Duodenal mucosa (tissue), 2 donors: ENCODE measurements around the gene SNRPA1.
A peak's percentile ranks its signal among the peaks of the same experiment; 100 is the strongest.
"Not testable (repeated sequence)": the region's sequence is repeated elsewhere in the genome, so short reads cannot be mapped to it uniquely, and the experiment has no call there.

Experiments used
- H3K27ac ChIP-seq: one replicate; pipeline ENCODE4 v1.7.0; 2013; ENCODE audit warnings: low read depth, low read length
- H3K27me3 ChIP-seq, 2 donors: one replicate each; pipeline ENCODE4 v1.7.0; 2013; ENCODE audit warnings: low read length in 2 of 2, control low read depth in 1 of 2; ENCODE audit not compliant: insufficient read depth in 2 of 2, control insufficient read depth in 1 of 2
- H3K36me3 ChIP-seq, 2 donors: one replicate each; pipeline ENCODE4 v1.7.0; 2013; ENCODE audit warnings: low read length in 2 of 2, control low read depth in 1 of 2; ENCODE audit not compliant: insufficient read depth in 2 of 2, control insufficient read depth in 1 of 2
- H3K4me1 ChIP-seq, 2 donors: one replicate each; pipeline ENCODE4 v1.7.0; 2013; ENCODE audit warnings: low read length in 2 of 2, control low read depth in 1 of 2; ENCODE audit not compliant: insufficient read depth in 2 of 2, control insufficient read depth in 1 of 2
- H3K4me3 ChIP-seq, 2 donors: one replicate each; pipeline ENCODE4 v1.7.0; 2013; ENCODE audit warnings: low read length in 2 of 2, low read depth in 1 of 2
- H3K9ac ChIP-seq, 2 donors: one replicate each; pipeline ENCODE4 v1.7.0; 2013; ENCODE audit warnings: low read length in 2 of 2, low read depth in 1 of 2
- H3K9me3 ChIP-seq, 2 donors: one replicate each; pipeline ENCODE4 v1.7.0; 2013; ENCODE audit warnings: low read length in 2 of 2, control low read depth in 1 of 2; ENCODE audit not compliant: control insufficient read depth in 1 of 2

Gene SNRPA1

DNA sequence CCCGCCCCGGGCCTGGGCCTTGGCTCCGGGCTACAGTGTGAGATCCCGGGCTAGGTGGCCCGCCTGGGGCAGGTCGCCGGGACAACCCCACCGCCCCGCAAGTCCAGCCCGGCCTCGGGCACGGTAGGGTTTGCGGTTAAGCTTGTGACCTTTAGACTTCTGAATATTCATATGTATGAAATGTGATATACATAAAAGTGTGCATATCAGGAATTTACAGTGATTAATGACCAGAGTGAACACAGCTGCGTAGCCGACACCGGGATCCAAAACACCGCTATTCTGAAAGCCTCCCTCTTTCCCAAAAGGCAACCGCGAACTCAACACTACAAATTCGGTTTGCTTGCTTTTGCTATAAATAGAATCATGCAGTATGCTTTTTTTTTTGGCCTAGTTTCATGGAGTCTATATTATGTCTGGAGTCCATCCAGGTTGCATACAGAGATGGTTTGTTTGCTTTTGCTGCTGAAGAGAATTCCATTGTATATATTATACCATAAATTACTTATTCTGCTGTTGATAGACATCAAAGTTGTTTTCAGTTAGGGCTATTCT, 636 bp upstream of the SNRPA1 start:
- Histone ChIP-seq H3K4me1 (peaks cover 19 to 20% of the 10 kb centered on the region in 2 donors), H3K27me3 (no peaks in the 10 kb centered on the region), H3K27ac (peak overlapping the region; percentile 86), H3K4me3 (peak overlapping the region; percentile 96 to 97), H3K36me3 (peaks cover 0 to 3% of the 10 kb centered on the region in 2 donors), H3K9me3 (no peaks in the 10 kb centered on the region), H3K9ac (peak overlapping the region; percentile 92 to 94)

DNA sequence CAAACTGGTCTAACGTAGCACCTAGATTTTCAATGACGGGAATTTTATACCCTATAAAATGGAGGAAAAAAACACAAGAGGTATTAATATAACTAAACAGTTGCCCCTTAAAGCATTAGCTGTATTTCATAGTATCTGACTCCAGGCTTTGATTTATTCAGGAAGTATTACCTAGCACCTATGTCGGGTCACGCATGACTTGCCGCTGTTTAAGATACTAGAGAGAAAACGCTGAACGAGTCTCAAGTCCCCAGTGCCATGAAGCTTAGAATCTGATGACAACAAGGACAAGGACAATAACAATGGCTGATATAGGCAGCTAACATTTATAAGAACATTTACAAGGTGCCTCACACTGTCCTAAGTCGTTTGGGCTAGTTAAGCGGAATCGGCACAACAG, 1.9 kb downstream of the SNRPA1 start:
- peaks cover 4 to 21% of the 10 kb centered on the region in 2 donors for H3K36me3 ChIP-seq
- H3K9ac ChIP-seq = peak overlapping the region in 1 of 2 donors; percentile 94
- H3K4me3 ChIP-seq = peak overlapping the region; percentile 96 to 97
- no peaks in the 10 kb centered on the region for H3K9me3 ChIP-seq
- no peak overlapping the region for H3K27ac ChIP-seq
- H3K4me1 ChIP-seq = peaks cover 19 to 27% of the 10 kb centered on the region in 2 donors
- no peaks in the 10 kb centered on the region for H3K27me3 ChIP-seq

DNA sequence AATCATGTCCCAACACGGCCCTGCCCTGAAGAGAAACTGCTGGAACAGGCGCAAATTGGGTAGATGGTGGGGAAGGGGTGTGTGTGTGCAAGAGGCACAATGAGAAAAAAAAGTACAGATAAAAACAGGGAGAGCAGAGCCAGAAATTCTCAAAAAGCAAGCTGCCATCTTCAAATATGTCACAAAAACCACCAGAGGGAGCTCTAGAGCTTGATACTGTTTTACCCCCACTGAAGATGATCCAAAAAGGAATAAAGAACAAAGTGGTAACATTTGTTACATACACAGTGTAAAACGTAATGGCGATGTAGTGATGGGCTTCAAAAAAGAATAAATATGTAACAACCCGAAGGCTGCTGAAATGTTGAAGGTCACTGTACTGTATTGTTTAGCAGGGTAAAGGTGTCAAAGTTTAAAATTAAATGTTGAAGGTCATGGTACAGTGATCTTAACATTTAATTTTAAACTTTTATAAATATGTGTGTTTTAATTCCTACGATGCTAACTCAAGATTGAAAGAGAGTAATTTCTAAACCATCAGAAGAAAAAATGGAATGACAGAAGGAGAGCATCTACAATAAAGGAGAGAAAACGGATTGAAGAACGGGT, 6.0 kb downstream of the SNRPA1 start:
- Histone ChIP-seq H3K4me3 (no peak overlapping the region), H3K9me3 (no peaks in the 10 kb centered on the region), H3K36me3 (peaks cover 33 to 52% of the 10 kb centered on the region in 2 donors), H3K9ac (no peak overlapping the region), H3K4me1 (peaks cover 13 to 25% of the 10 kb centered on the region in 2 donors), H3K27ac (no peak overlapping the region), H3K27me3 (no peaks in the 10 kb centered on the region)

DNA sequence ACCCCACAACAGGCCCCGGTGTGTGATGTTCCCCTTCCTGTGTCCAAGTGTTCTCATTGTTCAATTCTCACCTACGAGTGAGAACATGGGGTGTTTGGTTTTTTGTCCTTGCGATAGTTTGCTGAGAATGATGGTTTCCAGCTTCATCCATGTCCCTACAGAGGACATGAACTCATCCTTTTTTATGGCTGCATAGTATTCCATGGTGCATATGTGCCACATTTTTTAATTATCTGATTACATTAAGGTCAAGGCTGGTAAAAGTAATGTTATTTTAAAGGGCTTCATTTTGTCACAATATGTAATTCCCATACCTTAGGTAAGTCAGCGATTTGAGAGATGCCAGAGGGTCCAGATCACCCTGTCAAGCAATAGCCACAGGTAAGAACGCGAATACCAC, 7.7 kb downstream of the SNRPA1 start:
- not testable (repeated sequence) for H3K4me3 ChIP-seq, H3K27ac ChIP-seq, H3K9me3 ChIP-seq, H3K27me3 ChIP-seq, H3K9ac ChIP-seq
- Histone ChIP-seq H3K36me3 (peaks cover 43 to 67% of the 10 kb centered on the region in 2 donors), H3K4me1 (peaks cover 3 to 15% of the 10 kb centered on the region in 2 donors)

DNA sequence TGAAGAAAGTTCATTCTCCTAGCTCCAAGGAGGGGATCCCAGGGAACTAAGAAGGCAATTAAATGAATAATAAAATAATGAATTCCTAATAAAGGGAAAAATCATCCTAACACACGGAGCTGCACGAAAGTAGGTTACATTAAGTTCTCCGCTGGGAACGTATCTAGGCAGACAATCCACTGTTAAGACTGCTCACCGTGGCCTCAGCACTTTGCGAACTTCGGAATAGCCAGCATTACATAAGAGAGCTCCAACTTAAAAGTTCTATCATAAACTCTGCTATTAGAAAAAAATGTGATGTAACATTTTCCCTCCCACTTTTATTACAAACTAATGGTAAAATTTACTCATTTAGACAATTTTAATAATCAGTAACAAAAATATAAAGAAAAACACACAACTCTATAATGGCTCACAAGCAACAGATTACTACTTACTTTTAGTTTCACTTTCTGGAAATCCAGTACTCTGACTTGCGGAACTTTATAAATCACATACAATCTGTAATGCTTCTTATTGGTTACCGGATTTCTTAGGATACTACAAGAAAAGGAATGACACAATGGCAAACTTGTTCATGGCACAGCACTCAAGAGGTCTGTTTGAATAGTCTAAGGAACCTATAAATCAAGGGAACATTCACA, 8.5 kb downstream of the SNRPA1 start:
- no peaks in the 10 kb centered on the region for H3K9me3 ChIP-seq
- H3K36me3 ChIP-seq = peaks cover 51 to 74% of the 10 kb centered on the region in 2 donors
- H3K9ac ChIP-seq = no peak overlapping the region
- peaks cover 3 to 12% of the 10 kb centered on the region in 2 donors for H3K4me1 ChIP-seq
- H3K27me3 ChIP-seq = no peaks in the 10 kb centered on the region
- no peak overlapping the region for H3K27ac ChIP-seq
- no peak overlapping the region for H3K4me3 ChIP-seq

DNA sequence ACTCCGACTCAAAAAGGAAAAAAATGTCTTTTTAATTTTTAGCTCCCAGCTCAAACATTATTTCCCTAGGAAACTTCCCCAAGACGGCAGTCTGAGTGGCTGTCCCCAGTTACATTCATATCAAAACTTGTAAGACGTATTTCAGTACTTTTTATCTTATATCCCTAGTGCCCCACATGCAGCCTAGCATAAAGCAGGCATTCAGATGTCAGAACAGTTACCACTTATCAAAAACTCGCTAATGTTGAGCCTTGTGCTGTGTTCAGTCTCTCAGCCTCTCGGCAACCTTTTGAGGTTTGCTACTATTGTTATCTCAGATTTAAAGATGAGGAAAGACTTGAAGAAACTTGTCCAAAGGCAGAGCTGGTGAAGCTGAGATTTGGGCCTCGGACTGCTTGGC, 11.1 kb downstream of the SNRPA1 start:
- no peak overlapping the region for H3K9ac ChIP-seq
- no peaks in the 10 kb centered on the region for H3K27me3 ChIP-seq
- peaks cover 15 to 20% of the 10 kb centered on the region in 2 donors for H3K4me1 ChIP-seq
- no peak overlapping the region for H3K4me3 ChIP-seq
- no peak overlapping the region for H3K27ac ChIP-seq
- no peaks in the 10 kb centered on the region for H3K9me3 ChIP-seq
- peaks cover 48 to 71% of the 10 kb centered on the region in 2 donors for H3K36me3 ChIP-seq

DNA sequence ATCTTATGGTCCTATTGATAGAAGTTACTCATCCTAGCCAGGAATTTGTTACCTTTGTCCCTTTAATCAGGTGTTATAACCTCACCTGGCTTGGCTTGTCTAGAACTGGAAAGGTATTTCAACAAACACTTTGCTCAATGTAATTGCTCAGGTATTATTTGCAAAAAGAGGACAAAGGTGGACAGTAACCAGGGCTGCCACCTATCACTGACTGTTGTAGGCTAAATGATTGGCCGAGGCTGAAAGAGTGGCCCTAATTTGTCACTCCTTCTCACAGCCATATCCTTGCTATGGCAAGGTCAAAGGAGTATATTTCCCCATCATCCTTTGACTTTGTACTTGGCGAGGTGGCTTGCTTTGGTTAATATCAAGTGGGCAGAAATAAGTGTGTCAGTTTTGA, 15.0 kb downstream of the SNRPA1 start:
- peaks cover 27 to 49% of the 10 kb centered on the region in 2 donors for H3K36me3 ChIP-seq
- no peaks in the 10 kb centered on the region for H3K27me3 ChIP-seq
- no peaks in the 10 kb centered on the region for H3K9me3 ChIP-seq
- peak overlapping the region in 1 of 2 donors; percentile 18 for H3K9ac ChIP-seq
- H3K4me3 ChIP-seq = no peak overlapping the region
- H3K27ac ChIP-seq = peak overlapping the region; percentile 68
- peaks cover 31 to 38% of the 10 kb centered on the region in 2 donors for H3K4me1 ChIP-seq

DNA sequence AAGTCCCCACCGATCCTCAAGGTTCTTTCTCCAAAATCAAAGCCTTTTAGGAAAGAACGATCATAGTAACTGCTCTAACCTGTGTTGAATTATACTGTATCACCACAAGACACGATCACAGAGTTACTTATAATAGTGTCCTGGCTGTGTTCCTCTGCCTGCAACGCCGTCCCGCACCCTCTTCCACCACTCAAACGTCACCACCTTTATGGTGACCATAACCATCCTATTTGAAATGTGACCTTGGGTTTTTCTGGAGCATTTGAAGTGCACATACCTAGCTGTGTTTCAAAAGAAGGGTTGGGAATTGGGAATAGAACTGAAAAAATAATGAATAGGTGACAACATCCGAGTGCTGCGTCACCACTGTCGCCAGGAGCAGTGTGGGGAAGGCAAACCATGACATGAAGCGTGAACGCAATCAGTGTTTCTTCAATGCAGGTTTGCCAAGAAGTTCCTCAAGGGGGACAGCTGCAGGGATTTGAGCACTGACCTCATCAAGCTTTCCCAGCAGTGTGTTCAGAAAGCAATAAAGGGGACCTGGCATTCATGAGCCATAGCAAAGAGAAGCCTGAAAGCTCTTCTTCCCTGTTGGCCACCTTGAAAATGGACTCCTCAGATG, 17.0 kb downstream of the SNRPA1 start:
- H3K4me3 ChIP-seq = peak overlapping the region; percentile 70
- H3K9me3 ChIP-seq = no peaks in the 10 kb centered on the region
- peaks cover 35 to 52% of the 10 kb centered on the region in 2 donors for H3K36me3 ChIP-seq
- H3K9ac ChIP-seq = peak overlapping the region; percentile 51 to 58
- no peak overlapping the region for H3K27ac ChIP-seq
- H3K4me1 ChIP-seq = peaks cover 31 to 41% of the 10 kb centered on the region in 2 donors
- no peaks in the 10 kb centered on the region for H3K27me3 ChIP-seq

DNA sequence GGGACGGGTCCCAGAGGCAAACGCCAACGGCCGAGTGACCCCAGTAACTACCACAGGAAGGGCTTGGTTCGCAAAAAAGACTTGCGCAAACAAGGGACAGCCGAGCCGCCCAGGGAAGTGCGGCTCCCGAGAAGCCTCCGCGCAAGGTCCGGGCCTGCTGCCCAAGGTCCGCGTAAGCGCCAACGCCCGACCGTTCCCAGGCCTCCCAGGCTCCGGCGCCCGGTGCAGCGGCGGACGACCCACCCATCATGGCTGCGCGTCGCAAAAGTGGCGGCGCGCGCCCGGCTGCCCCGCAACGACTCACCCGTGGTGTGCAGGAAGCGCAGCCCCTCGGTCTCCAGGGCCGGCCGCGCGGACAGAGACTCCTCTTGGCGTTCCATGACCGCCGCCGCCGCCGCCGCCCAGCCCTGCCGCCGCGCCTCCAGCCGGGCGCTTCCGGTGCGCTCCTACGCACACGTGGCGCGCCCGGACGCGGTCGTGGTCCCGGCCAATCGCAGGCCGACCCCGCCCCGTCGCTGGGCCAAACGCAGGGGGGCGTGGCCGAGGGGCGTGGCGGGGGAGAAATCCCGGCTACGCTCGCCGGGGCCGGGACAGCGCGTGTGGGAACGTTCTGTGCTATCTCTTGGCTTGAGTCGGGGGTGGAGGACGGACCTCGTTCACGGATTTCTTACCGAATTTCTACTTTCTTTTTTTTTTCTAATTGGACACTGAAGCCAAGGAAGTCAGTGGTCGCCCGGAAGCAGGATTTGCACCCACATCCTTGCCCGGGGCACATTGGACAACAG, 17.8 kb downstream of the SNRPA1 start, which contains the start of gene SELENOS:
TSS of gene SELENOS (minus strand) at position 448 of the 785 bp plus-strand sequence. CDS start at position 380, 68 bp downstream.
- peak within 1 kb of the TSS; percentile 90 to 92 for H3K9ac ChIP-seq
- no peaks in the 10 kb centered on the region for H3K27me3 ChIP-seq
- peaks cover 31 to 41% of the 10 kb centered on the region in 2 donors for H3K4me1 ChIP-seq
- peaks cover 34 to 52% of the 10 kb centered on the region in 2 donors for H3K36me3 ChIP-seq
- H3K9me3 ChIP-seq = no peaks in the 10 kb centered on the region
- H3K4me3 ChIP-seq = peak within 1 kb of the TSS; percentile 84 to 92
- H3K27ac ChIP-seq = peak within 1 kb of the TSS; percentile 94
